GM18858 (cell line): Measurements from ENCODE around the gene TSPAN19.

Source experiments
- ATAC-seq: cut with Tn5 transposase; IDR thresholded peaks from one replicate; pipeline ENCODE4 v1.9.1; 2021; ENCODE audit not compliant: unreplicated experiment

Gene TSPAN19

DNA sequence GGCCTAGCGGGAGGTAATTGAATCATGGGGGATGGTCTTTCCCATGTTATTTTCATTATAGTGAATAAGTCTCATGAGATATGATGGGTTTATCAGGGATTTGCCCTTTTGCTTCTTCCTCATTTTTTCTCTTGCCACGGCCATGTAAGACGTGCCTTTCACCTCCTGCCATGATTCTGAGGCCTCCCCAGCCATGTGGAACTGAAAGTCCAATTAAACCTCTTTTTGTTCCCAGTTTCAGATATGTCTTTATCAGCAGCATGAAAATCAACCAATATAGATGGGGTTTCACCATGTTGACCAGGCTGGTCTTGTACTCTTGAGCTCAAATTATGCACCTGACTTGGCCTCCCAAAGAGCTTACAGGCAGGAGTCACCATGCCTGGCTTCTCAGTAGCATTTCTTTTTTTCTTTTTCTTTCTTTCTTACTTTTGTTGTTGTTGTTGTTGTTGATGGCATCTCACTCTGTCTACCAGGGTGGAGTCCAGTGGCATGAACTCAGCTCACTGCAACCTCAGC is 33.2 kb downstream of the TSPAN19 start:
- no peak for ATAC-seq

DNA sequence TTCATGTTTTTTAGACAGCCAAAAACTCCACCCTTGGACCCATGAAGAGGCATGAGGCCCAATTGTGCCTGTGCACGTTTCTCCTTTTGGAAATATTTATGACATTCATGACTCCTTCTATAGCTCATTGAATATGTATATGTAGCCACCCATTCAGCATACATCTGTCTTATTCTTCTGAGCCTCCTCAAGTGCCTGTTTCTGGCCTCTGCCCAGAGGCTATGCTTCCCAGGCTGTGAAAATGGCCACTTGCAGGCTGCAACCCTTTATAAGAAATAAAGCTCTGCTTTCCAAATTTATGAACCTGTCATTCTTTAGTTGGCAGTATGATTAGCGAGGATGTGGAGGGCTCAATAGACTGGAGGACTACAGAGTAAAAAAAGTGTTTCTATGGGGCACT is 35.3 kb downstream of the TSPAN19 start:
- no peak for ATAC-seq

DNA sequence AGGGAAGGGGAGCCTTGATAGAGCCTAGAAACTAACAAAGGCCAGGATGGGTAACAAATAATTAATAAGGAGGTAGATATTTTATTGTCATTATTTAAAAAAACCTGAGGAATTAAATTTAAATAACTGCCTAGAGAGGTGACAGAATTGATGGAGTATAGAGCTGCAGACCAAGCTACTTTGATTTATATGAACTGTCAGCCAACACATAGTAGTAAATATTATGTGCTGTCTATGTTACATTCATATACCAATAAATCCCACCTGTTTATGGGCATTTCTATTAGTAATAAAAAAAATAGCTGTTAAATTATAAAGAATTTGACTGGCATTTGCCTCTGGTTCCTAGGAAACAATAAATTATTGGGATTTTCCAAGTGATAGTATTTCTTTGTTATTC is 37.7 kb downstream of the TSPAN19 start:
- no peak for ATAC-seq

DNA sequence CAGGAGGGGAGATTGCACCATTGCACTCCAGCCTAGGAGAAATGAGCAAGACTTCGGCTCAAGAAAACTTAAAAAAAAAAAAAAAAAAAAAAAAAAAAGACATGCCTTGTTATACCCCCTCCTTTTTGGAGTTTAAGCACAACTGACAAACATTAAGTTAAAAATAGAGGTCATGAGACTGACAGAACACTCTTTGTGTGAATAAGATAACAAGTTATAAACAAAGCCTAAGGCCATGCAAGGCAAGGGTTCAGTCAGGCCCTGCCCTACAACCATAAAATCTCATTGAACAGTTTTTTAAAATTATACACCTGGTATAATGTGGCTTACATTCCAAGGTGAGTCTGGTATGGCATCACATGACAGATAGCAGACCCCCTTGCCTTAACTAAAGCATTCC is 39.3 kb downstream of the TSPAN19 start:
- no peak for ATAC-seq

DNA sequence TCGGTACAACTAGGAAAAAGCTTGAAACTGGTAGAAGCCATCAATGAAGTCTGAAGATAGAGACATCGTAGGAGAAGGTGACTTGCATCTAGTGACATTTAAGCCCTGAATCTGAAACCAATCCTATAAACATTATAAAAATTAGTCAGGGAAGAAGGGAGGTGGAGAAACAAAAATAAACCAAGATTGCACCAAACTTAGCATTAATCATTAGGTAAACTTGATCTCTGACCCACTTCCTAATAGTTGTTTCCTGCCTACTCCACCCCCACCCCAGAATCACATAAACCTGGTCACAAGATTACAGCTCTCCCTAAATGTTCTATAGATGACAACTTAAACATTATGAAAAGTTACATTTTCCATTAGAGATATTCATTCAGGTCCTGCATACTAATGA is 40.4 kb downstream of the TSPAN19 start:
- no peak for ATAC-seq

DNA sequence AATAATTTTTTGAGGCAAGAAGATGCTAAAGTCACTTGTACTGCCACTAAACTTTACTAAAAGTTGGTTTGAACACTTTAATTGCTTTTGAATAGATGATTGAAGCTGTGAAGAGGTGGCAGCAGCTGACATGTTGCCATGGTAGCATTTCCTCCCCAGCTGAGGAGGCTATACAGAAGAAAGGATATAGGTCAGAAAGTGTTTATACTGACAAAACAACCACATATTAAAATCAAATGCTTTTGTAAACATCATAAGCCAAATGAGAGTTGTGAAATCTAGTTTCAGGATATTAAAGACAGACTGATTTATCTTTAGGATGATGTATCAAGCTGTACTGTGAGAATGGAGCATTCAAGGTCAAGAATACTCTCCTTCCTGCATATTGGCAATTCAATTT is 41.7 kb downstream of the TSPAN19 start:
- ATAC-seq, result no peak

DNA sequence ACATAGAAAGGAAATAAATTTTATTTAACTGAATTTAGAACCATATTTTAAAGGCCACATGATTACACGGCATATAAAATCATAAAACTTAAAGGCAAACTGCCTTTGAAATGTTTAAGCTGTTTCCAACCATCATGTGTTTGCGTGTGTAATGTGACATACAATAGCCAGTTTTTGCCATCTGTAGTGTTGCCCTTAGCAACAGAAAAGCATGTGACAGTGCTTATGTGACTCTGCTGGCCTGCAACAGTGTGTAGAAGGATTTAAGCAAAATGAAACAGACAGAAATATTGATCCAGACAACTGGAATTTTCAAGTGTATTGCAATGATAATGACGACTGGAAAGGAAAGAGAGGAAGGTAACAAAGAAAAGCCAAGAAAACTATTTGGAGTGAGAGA is 49.5 kb downstream of the TSPAN19 start:
- ATAC-seq, result no peak

DNA sequence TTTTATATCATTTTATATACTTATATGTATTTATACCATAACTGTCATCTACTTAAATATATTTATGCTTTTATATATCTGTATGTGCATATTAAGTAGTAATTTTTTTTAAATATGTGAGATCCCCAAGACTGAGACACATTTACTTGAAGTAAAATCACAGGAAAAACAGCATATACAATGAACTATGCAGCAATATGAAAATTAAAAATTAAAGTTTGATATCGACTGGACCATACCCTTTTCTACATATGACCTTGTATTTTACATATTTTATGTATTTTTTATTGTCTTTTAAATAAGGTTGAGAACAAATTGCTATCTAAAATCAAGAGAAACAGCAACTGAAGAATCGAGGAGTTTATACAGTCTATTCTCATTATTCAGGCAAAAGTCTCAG is 50.0 kb downstream of the TSPAN19 start:
- ATAC-seq, result no peak

DNA sequence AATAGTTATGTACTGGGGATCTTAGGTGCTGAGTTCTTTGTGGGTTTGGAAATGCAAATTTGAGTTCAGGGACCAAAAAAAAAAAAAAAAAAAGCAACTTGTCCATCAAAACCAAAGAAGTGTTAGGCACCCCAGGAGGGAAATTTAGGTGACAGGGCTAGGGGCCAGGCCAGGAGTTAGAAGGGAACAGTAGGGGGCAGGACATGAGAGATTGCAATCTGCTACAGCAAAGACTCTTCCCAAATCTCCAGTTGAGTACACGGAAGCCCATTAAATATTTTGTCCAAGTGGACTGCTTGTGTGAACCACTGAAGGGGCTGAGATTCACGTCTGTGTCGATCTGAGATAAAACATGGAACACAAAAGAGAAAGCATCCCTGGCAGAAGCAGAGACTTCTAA is 52.8 kb downstream of the TSPAN19 start:
- no peak for ATAC-seq

DNA sequence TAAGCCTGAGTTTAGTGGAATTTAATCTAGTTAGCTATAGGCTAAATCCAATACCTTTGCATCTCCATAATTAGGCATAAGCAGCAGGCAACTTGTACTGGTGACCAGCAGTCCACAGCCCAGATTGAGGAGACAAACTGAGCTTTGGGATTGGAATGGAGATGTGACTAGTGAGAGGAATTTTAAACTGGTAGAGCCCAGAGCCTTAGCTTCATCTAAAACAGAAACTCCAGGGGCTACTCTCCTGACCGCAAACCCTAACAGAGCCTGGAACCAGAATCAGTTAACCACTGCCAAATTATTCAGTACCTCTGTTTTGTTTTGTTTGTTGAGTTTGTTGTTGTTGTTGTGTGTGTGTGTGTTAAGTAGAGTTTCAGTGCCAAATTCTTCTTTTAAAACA is 53.2 kb downstream of the TSPAN19 start:
- ATAC-seq, result no peak

DNA sequence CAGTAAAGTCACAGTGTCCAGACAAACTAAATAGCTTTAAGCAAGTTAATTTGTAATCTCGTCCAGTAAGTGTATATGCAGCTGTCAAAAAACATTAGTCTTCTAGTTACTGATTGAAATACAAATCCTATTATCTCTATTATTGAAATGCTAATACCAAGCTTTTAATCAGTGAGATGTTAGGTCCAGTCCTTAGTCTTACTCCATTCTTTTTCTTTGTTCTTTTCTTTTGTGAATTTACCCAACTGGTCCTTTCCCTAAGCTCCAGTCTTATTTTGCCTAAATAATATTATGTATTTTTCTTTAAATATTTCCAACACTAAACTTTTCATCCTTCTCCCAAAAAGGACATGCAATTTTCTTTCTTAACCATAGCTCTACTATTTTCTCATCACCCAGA is 57.2 kb downstream of the TSPAN19 start:
- ATAC-seq, result no peak

DNA sequence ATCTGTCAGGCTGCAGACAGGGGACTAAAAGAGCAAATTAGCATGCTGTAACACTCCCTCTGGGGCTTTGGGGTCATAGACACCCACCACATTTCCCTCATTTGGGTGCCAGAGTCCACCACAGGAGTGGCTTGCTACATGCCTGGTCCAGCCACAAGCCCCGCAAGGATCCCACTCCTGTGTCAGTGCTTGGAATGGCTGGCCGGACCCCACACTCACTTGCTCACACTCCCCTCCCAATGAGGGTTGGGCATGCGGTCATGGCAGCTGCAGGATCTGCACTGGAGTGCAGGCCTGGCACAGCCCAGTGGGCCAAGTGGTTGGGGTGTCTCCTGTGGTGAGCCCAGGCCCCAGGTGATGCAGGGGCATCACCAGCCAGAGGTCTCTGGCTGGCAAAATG is 59.9 kb downstream of the TSPAN19 start:
- ATAC-seq, result no peak

DNA sequence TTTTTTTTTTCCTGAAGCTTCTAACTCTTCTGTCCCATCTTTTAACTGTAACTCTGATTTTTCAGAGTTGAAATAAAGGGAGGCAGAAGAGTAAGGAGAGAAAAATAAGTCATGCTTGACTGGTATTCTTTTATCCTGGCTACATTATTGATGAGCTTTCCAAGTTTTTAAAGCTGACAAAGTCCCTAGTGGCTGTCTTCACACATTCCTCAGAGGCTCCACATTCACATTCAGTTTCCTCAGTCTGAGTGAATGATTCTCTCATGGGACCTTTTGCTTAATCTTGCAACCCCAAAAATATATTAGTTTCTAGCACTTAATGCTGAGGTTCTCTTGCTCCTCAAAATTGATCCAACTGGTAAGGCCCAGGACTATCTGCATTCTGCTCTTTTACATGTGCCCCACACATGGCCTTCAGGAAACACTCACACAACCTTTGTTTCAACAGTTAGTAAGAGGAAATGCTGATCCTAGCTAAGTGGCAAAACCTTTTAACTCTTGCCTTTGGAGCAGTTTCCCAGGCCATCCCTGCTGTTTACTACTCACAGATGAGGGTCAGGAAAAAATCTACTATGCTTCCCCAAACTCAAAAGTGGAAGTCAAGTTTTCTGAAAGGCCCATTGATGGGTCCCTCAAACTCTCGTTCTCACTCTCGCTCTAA is 61.8 kb downstream of the TSPAN19 start:
- ATAC-seq, result no peak

DNA sequence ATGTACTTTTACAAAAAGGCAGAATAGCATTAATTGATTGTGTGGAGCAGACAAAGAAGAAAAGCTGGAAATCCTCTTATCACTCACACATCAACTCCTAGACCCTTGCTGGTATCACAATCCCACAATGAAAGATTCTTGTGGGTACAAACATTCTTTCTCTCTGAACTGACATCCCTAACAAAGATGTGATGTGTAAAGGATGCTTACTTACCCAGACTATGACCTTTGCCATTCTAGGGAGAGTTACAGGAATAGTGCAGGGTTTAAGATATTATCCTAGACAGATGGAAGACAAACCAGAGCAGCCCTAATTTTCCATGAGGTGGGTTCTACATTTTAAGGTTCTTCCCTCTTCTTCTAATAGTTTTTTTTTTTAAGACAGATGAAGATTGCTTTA is 63.1 kb downstream of the TSPAN19 start:
- no peak for ATAC-seq

DNA sequence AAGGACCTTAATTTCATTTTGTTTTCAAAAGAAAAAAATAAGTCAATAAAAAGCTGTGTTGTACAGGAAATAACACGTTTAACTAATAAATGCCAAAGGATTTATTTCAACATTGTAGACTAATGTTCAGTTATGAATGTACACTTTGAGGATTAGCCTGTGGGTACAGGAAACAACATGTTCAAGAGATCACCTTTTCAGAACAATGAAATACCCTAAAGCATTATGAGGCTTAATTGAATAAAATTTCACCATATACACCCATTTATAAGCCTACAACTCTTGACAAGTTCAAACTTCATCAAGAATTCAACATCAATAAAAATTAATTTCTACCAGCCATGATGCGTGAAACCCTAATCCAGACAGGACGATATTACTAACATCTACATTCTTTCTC is 66.9 kb downstream of the TSPAN19 start:
- ATAC-seq, result no peak
